OCI-M2 (cell line): ENCODE results near the gene ARFGAP2.
"Not testable (repeated sequence)": the region's sequence is repeated elsewhere in the genome, so short reads cannot be mapped to it uniquely, and the experiment has no call there.

Experiments
- DNase-seq: peaks from one replicate; lab custom pipeline; 2025; ENCODE audit not compliant: unreplicated experiment; lab: John Stamatoyannopoulos, UW

ARFGAP2 gene

DNA sequence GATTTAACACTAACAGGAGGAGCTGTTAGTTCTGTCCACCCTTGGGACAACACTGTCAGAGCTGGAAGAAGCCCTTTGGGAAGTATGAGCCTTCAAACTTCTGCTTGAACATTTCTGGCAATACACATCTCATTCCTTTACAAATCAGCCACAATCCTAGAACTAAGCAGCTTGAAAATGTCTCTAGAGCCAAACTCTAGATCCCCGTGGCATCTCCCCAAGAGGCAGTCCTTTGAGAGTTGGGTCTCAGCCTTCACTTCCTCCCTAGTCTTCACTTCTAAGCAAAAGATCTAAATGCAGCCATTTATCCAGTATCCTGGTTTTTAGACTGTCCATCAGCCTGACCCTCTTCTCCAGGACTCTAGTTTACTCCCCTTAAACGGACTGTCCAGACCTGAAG is 26.9 kb downstream of the ARFGAP2 start:
- DNase-seq = no peak

GRCh38 chr11:47148903-47149531 is 27.7 kb downstream of the ARFGAP2 start:
- DNase-seq = no peak

GRCh38 chr11:47148270-47148669 is 28.4 kb downstream of the ARFGAP2 start:
- DNase-seq = no peak

- no peak for DNase-seq
These were observed 29.0 kb downstream of the ARFGAP2 start for GRCh38 chr11:47147681-47148080.

DNA sequence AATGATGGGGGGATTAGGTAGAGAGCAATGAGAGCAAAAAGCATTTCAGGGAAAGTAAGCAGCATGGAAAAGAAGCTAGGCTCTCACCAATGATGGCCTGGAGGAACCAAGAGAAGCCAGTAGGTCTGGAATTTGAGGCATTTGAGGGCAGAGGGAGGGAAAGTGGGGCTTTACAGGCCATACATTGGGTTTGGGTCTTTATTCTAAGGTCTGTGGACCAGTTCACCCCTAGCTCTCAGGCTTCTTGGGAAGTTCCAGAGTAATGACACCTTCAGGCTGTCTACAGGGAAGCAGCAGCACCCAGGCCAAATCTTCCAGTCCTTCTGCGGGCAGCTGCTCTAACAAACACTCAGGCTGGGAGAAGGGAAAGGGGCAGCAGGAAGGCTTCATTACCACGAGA is 29.4 kb downstream of the ARFGAP2 start:
- DNase-seq = no peak

- DNase-seq = no peak
These were observed 32.1 kb downstream of the ARFGAP2 start for GRCh38 chr11:47144541-47144940.

GRCh38 chr11:47143322-47143721 is 33.4 kb downstream of the ARFGAP2 start:
- DNase-seq = no peak

GRCh38 chr11:47139878-47140277 is 36.8 kb downstream of the ARFGAP2 start:
- DNase-seq = no peak

- DNase-seq = no peak
These were observed 39.2 kb downstream of the ARFGAP2 start for GRCh38 chr11:47137476-47137875.

DNA sequence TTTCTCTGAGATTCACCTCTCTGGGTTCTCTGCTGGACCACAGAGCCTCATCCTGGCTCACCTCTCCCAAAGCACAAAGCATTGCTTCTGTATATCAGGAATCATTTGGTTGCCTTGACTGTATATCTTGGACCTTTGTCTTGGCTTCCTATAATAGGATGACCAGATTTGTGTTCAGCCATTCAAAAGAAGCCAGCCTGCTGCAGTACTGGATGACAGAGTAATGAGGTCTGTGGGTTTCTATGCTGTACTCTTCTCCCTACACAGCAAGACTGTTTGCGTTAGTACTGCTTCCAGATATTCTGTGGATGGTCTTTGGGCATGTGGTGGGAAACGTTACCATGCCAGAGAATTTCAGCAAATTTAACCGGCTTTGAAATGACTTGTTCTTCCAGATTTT is 39.8 kb downstream of the ARFGAP2 start:
- no peak for DNase-seq

- no peak for DNase-seq
These were observed 40.4 kb downstream of the ARFGAP2 start for GRCh38 chr11:47136327-47136726.

DNA sequence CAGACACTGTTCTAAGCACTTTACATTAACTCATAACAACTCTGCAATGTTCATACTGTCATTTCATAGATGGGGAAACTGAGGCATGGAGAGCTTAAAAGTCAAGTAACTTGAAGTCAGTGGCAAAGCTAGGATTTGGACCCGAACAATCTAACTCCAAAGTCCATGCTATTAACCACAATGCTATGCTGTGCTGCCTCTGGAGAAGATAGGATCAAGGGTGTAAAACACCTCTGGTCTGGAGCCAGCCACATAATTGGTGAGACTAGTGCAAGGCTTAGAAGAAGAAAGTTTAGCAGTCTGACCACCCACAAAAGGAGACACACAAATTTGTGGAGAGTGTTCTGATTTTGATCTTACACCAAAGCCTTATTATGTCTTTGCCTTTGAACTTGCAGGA is 43.7 kb downstream of the ARFGAP2 start:
- no peak for DNase-seq

DNA sequence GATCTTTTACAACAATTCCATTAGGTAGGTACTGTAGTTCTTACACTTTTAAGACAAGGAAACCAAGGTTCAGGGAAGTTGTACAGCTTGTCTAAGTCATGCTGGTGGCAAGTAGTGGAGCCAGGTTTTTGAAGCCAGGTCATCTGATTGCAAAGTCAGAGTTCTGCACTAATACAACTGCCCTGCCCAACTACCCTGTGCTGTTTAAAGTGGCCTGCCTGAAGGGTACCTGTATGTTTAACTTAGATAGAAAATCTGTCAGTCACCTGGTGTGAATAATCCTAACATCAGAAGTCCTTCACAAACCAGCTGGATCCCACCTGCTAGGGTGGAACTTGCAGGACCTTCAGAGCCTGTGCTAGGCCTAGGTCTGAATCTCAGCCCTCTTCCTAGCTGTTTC is 44.2 kb downstream of the ARFGAP2 start:
- DNase-seq = no peak

DNA sequence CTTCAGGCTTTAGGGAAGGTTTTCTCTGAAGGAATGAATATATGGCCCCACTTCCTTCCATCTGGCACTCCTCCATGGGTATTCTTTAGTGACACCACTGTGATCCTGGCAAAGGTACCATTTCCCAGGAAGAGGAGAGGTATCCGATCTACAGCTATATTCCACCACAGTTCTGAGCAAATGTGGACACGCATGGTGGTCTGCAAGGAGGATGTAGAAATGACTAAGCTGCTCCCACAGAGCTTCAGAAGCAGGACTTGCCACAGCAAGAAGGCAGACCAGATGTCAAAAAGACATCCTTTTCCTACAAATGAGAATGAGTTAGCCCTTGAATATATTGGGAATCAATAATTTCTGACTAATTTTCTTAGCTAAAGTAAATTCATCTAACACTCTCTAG is 45.5 kb downstream of the ARFGAP2 start:
- no peak for DNase-seq

DNA sequence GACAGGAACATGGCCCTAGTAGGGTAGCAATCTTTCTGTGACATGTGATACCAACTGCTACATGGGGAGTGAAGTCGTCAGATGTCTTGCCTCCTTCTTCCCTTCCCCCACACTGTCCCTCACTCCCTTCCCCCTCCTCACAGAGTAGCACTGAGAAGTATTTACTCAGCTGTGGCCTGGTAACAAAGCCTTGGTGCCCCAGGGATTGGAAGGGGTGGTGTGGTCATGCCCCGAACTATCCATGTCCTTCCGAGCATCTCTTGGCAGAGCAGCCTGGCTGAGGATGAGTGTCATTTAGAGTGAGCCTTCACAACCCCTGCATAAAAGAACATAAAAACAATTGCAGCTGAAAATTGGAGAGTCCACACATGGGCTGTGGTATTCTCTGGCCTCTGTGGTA is 46.1 kb downstream of the ARFGAP2 start:
- DNase-seq = no peak

GRCh38 chr11:47127213-47127612 is 49.5 kb downstream of the ARFGAP2 start:
- DNase-seq = no peak

GRCh38 chr11:47125083-47125482 is 51.6 kb downstream of the ARFGAP2 start:
- DNase-seq = no peak

DNA sequence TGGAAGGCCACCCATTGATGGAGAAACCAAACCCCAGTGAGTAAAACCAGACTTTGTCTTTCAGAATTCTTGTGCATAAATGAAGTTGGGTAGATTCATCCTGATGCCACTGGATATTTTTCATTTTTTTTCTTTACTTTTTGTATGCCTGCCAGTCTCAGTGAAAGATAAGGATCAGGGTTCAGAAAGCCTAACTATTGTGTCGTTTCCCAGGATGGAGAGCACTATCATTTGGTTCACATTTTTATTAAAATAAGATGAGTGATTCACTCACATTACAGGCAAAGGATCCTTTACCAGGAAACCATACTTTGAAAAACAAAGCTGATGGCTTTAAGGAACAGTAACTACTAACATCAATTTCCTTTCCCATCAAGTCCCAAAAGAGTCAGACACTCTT is 52.0 kb downstream of the ARFGAP2 start:
- DNase-seq = no peak

DNA sequence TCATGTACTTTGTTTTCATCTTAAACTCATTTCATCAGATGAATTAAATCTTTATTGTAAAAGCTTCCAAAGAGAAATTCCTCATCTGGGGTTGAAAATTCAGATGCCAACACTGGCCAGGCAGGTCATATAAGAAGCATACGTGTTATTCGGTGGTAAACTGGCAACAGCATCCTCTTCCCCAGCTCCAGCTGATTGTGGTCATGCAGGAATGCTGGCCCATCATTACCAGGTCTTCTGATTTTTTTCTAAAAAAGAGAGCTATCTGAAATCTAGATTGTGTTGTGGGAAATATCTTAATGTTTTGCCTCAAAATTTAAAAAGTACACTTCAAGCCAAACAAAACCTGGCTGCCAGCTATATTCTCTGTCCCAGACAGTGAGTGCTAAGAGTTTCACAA is 53.6 kb downstream of the ARFGAP2 start:
- DNase-seq = no peak

- DNase-seq = no peak
These were observed 54.9 kb downstream of the ARFGAP2 start for GRCh38 chr11:47121731-47122130.

DNA sequence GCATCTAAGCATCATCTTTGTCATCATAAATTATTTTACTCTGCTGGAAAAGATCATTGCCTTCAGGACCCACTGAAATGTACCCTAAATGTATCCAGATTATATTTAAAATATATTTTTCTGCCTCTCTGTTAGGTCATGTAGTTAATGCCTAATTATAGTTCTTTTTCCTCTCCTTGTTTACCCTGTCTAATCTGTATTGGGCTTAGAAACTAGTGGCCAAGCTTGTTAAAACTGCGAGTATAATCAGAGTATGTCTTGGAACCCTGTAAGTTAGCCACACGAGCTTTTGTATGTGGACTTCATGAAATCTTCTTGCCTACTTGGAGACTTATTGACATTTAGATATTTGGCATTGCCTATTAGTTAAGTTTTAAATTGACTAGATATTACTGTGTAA is 55.6 kb downstream of the ARFGAP2 start:
- no peak for DNase-seq

- not testable (repeated sequence) for DNase-seq
These were observed 57.6 kb downstream of the ARFGAP2 start for GRCh38 chr11:47118958-47119688.
